ENCODE measurements around the gene AHRR.
"Not testable (repeated sequence)": the region's sequence is repeated elsewhere in the genome, so short reads cannot be mapped to it uniquely, and the experiment has no call there.

AHRR gene

DNA sequence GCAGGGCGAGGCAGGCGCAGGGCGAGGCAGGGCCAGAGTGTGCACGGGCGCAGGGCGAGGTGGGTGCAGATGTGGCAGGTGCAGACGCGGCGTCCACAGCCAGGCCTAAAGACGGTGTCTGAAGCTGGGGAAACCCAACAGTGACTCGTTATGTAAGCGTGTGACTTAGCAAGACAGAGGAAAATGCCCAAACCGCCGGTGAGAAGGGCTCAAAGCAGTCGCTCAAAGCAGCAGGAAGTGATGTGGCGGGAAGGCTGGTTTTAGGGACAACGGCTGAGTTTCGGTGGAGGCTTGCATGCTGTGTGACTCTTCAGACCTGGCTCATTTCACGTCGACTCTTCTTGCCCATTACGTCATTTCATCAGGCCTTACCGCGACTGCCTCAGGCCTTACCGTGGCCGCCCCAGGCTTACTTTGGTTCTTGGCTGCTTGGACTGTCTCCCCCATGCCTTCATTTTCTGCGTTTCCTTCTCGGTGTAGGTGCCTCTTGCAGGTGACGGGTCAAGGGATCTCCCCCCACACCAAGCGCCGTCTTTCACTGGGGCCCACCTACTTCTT lies 71.0 kb downstream of the AHRR start:
- DNase-seq (ENCODE audit: low read depth in 1 of 2, low spot score in 1 of 2) = peak; percentile 29 to 47

DNA sequence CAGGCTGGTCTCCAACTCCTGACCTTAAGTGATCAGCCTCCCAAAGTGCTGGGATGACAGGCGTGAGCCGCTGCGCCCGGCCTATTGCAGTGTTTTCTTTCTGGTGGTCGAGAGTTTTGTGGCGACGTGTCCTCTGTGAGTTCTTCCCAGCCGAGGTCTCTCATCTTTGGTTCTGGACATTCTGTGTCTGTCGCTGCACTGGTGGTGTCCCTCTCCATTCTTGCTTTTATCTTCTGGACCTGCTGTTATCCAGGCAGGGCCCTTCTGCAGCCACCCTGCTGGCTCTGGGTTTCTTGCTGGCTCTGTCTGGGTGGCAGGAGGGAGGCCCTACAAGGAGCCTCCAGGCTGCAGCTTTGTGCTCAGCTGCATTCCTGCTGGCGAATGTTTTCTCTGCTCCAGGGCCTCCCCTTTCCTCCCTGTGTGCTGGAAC lies 72.3 kb downstream of the AHRR start:
- DNase-seq (ENCODE audit: low read depth in 1 of 2, low spot score in 1 of 2) = no peak

DNA sequence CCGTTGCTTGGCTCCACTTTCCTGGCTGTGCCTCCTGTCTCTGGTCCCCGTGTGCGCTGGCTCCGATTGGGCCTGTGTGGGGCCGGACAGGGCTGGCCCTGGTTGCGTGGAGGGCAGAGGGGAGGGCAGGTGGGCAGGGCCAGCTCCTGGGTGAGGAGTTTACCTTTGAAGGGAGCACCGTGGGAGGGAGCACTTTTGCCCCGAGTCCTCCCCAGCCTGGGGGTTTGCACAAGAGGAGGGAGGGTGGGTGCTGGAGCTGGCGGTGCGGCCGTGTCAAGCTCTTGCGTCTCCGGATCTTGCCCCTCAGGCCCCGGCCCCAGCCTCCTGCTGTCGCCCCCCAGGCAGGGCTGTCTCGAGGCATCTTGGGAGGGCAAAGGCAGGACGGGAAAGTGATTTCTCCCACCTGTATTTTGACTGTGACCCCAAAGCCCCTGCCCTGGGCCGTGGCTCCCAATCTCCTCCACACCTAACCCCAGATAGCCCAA lies 73.2 kb downstream of the AHRR start:
- no peak for DNase-seq (ENCODE audit: low read depth in 1 of 2, low spot score in 1 of 2)

DNA sequence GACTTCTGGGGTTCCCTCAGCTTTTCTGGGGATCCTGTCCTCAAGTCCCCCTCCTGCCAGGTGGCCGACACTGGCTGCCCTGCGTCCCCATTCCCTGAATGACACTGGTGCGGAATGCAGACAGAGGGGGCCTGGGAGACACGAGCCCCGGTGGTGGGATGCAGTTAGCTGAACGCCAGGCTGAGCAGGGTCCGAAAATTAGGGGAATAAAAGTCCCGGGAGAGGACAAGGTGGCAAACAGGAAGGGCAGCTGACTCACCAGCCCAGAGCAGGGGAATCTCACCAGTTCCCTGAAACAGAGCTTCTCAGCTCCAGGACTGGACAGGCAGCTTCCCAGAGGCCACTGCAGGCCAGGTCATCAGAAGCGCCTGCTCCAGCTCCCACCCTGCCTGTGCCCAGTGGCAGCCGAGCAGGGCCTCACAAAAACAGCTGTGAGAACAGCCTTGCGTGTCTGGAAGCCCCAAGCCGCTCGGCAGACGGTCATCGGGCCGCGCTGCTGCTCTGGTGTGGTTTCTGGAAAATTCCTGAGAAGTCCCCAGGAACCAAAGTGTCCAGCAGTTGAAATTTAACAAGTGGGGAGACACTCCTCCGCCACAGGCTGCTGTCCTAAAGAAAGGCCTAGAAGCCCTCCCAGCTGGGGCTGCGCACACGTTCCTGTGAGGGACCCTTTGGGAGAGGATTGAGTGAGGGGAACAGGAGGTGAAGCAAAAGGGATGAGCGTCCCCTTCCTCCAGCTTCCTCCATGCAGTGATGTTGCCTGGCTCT lies 73.8 kb downstream of the AHRR start:
- no peak for DNase-seq (ENCODE audit: low read depth in 1 of 2, low spot score in 1 of 2)

DNA sequence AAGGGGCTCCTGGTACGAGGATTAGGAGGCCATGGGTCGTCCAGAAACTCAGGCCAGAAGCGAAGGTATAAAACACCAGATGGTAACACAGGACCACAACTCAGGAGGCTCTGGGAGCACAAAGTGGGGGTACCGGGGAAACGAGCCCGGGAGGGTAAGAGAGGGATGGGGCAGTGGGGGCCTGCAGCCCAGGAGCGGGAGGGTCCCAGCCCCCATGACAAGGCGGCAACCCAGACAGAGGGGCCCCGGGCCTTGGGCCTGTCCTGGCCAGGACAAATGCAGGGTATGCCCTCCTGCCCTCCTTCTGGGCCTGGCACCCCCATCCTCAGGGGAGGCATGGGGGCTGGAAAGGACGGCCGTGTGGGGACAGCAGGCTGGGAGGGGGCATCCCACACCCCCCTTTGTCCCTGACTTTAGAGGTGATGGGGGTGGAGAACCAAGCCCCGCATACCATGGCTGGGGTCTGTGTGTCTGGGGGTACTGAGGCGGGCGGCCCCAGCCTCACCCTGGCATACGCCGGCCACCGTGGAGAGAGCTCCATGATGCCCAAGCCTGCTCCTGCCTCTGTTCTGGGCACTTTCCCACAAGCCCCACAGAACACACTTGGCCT lies 74.5 kb downstream of the AHRR start:
- DNase-seq (ENCODE audit: low read depth in 1 of 2, low spot score in 1 of 2) = no peak

DNA sequence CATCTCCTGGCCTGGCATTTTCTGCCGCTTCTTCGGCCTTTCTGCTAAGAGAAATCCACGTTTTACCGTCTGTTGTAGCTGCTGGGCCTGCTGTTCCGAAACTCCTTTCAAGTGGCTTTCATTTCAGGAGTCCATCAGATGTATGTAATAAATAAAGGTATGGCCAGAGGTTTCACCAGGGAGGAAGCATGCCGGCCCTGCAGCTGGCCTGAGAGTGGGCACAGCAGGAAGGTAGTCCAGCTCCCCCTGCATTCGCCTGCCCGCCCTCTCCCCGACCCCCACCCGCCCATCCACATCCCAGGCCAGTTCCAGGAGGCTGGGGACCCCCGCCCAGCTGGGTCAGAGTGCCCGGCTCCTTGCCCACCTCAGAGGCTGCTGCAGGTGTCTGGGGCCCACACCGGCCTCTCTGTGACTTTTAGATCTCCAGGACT lies 75.0 kb downstream of the AHRR start:
- no peak for DNase-seq (ENCODE audit: low read depth in 1 of 2, low spot score in 1 of 2)

DNA sequence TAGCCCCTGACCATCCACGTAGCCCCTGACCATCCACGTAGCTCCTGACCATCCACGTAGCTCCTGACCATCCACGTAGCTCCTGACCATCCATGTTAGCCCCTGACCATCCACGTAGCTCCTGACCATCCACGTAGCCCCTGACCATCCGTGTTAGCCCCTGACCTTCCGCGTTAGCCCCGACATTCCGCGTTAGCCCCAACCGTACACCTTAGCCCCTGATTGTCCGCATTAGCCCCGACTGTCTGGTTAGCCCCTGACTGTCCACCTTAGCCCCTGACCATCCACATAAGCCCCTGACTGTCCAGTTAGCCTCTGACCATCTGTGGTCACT lies 76.6 kb downstream of the AHRR start:
- not testable (repeated sequence) for DNase-seq (ENCODE audit: low read depth in 1 of 2, low spot score in 1 of 2)

DNA sequence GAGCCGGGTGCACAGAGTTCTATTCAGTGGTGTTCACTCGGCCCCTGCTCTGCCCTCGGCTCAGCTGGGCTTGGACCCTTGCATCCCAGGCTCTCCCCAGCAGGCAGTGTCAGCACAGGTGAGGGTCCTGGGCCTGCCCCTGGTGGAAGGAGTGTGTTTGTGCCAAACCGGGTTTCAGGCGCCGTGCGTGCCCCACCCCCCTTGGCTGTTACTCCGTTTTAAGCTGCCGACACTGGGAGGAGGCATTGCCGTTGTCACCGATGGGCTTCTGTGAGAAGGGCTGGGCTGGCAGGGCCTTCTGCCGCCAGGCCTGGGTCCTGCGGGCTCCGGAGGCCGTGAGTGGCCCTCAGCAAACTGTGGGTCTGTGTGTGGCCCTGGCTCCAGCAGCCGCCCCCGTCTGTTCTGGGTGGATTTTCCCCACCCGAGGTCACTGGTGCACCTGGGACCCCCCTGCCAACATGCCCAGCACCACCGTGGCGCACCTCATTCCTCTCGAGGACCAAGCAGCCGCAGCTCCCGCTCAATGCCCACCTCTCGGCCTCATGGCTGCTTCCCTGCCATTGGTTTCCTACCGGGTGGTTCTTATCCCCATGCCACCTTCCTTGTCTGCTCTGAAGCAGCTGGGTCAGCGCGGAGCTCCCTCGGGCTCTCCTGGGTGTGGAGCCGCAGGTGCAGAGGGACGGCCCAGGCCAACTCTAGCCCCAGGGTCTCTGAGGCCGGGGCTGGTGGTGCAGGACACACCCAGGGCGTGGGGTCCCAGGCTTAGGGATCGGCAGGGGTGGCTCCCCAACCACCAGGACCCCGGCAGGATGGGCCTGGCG lies 77.2 kb downstream of the AHRR start:
- DNase-seq (ENCODE audit: low read depth in 1 of 2, low spot score in 1 of 2) = no peak

DNA sequence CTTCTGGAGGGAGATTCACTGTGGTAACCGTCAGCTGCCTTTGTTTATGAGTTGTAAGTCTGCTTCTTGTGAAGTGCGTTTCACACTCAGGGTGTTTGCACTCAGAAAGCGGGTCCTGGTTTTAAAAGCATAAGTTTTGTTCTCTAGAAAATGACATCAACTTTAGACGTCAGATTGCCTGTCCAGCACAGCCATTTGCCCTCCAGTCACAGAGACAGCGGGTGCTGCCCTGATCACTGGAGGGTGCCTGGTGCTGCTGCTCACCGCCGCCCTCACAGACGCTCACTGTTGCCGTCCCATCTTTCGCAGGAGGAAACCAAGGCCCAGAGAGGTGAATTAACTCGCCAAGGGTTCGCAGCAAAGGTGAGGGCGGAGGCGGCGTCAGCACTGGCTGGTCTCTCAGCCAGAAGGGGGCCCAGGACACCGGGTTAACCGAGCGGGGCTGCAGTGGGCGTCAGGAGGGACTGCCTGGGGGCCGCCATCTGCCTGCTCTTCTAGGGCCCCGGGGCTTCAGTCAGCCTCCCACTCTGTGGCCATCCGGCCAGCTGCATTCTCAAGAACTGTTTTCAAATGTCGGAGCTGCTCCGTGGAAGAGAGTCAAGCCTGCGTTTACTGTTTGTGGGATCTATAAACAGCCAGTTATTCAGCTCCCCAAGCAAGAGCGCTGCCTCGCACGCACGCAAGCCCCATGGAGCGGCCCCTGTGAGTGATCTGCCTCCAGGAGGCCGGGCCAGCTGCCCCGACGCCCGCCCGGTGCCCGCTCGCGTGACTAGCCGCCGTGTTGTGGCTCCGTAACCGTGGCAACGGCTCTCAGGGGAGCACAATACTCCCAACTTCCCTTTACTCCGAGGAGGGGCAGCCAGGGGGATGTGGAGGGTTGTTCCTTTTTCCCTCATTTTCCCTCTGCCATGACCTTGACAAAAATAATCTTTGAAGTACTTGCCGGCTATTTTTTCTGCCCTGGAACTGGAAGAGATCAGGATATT lies 78.1 kb downstream of the AHRR start:
- peak in 1 of 2 donors; percentile 24 for DNase-seq (ENCODE audit: low read depth in 1 of 2, low spot score in 1 of 2)

DNA sequence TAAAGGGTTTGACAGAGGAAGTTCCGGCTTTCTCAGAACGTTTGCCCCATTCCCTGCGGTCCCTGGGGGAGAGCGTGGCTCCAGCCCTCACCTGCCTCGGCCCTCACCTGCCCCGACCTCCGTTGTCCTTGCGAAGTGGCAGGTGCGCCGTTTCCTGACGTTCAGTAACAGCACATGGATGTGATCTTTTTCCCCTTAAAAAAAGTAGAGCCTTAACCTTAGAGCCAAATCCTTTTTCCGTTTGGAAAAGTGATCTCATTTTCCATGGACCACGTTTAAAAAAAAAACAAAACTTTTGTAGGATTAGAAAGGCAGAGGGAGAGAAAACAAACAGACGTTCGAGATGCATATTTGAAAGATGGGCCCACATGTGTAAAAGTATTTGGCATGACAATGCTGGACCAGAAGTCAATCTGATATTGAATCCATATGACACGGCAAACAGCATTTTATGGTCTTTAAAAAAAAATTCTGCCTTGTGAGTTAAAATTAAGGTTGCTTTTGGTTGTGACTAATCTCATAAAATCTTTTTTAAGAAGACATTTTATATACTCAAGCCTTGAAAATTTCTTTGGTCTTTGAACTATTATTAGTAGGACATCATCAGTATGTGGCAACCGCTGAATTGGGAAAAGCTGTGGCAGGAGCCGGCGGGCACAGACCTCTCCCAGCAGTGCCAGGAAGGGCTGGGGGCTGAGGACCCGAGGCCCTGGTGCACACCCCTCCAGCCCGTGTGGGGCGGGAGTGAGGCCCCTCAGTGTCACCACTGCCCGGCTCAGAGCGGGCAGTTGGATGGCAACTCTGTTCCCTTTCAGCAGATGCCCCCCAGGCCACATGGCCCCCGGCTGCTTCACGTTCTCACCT lies 79.0 kb downstream of the AHRR start:
- no peak for DNase-seq (ENCODE audit: low read depth in 1 of 2, low spot score in 1 of 2)

DNA sequence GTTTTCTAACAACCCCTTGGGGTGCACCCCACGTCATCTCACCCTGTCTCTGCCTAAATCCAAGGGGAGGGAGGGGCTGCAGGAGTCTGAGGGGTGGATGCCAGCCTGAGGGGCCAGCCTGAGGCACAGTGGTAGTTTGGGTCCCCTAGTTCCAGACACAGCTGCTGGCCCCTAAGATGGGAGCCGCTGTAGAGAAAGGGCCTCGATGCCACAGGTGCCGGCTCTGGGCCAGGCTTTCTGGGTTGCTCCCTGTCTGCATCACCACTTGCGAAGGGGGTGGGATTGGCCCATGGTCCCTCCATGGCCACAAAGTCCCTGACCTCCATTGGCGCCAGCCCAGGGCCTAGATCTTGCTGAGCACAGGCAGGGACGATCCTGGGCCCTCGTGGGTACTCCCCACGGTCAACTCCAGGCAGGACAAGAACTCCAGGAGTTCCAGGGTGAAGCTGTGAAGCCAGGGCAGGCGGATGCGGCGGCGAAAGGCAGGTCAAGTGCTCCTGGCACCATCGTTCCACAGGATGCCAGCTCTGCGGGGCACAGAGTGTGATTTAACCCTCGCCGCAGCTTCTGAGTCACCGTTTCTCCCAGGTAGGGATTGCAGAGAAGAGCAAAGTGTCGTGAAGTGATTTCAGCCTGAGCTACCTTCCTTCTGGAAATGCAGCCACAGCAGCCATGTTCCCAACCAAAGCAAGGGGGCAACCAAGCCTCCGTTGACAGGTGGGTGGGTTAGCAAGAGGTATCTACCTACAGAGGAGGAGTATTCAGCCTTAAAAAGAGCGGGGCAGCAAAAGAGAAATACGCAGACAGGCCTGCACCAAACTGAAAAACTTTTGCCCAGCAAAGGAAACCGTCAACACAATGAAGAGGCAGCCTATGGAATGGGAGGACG lies 79.9 kb downstream of the AHRR start:
- no peak for DNase-seq (ENCODE audit: low read depth in 1 of 2, low spot score in 1 of 2)

DNA sequence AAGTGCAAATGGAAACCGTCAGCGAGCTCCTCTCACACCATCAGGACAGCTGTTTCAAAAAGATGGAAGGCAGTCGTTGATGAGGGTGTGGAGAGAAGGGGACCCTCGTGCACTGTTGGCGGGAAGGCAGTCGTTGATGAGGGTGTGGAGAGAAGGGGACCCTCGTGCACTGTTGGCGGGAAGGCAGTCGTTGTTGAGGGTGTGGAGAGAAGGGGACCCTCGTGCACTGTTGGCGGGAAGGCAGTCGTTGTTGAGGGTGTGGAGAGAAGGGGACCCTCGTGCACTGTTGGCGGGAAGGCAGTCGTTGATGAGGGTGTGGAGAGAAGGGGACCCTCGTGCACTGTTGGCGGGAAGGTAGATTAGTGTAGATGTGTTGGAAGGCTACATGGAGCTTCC lies 80.7 kb downstream of the AHRR start:
- DNase-seq (ENCODE audit: low read depth in 1 of 2, low spot score in 1 of 2) = not testable (repeated sequence)

DNA sequence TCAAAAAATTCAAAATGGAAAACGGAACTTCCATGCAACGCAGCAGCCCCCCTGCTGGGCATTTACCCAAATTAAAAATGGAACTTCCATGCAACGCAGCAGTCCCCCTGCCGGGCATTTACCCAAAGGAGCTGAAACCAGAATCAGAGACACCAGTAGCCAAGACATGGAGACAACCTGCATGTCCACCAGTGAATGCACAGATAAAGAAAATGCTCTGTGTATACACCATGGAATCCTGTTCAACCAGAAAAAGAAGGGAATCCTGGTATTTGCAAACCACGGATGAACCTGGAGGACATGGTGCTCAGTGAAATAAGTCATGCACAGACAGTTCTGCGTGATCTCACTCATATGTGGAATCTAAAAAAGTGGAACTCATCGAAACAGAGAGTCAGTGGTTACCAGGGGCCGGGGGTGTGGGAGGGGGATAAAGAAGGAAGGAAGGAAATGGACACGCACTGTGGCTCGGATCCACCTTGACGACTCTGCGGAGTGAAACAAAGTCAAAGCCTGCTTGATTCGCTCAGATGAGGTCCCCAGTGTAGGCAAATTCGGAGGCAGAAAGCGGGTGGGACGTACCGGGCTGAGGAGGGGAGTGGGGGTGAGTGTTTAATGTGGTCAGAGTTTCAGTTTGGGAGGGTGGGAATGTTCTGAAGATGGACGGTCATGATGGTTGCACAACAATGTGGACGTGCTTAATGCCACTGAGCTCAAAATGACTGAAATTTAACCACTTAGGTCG lies 81.3 kb downstream of the AHRR start:
- no peak for DNase-seq (ENCODE audit: low read depth in 1 of 2, low spot score in 1 of 2)

DNA sequence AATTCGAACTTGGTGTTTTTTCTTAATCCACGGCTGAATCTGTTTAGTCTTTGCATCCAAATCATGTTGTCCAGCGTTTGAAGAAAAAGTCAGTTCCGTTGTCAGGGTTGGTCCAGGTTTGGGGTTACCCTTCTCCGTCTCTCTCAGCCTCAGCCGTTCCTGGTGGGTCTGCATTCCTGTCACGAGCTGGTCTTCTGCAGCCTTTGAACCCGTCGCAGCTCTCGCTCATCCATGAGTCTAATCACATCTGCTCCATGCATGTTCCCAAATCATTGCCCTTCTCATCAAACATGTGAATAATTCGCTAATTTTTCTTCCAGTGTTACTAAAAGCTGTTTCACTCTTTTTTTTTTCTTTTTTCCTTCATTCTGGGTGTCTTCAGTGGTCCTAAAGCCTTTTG lies 82.5 kb downstream of the AHRR start:
- DNase-seq (ENCODE audit: low read depth in 1 of 2, low spot score in 1 of 2) = no peak

DNA sequence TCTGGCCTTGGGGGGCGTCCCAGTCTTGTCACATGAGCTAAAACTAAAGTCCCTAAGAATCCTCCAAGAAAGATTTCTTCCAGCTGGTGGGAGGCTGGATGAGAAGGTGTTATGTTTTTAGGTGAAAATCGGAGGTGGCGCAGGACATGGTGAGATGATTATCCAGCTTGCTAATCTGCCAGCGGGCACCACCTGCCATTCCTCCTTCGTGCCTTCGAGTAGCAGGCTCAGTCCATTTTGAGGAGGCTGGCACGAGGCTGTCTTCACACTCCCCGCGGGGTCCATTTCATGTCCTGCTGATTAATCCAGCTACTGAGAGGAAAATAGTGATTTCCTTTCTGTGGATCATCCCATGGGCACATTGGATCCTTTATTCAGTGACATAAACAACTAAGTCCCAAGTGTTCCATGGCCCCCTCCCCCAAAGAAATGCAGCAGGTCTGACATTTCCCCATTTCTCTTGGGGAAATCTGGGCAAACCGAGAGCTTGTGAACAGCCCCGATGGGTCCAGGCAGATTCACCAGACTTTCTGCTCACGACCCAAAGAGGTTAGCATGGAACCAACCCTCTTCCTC lies 83.2 kb downstream of the AHRR start:
- no peak for DNase-seq (ENCODE audit: low read depth in 1 of 2, low spot score in 1 of 2)

DNA sequence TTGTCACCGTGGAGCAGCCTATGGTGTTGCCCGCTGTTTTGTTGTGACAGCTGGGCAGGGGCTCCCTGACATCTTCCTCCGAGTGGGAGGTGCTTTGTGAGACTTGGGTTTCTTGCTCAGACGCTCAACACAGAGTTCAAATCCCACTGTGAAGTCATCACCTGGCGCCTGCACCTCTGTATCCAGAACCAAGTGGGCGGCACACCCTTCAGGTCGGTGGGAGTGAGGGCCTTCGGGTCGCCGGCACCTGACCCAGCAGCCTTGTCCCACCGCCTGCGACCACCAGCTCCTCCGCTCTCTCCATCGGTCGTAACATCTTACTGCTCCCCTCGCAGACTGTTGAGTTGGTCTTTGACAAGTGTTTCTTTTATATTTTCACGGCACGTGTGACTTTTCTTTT lies 83.9 kb downstream of the AHRR start:
- DNase-seq (ENCODE audit: low read depth in 1 of 2, low spot score in 1 of 2) = no peak

DNA sequence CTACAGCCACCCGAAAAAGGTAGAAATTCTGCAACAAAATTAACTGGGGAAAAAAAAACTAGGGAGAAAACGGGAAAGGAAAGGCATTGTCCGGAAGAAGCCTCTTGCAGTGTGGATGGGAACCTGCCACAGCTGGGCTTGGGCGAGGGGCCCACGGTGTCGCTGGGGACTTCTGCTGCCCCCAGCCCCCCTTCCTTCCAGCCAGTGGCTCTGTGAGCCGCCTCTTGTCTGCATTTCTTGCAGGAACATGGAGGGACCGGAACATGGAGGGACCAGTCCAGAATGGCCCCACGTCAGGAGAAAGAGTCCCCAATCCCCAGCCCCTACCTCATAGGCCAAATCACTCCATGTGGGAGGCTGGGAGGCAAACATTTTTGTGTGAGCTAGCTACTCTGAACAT lies 84.5 kb downstream of the AHRR start:
- no peak for DNase-seq (ENCODE audit: low read depth in 1 of 2, low spot score in 1 of 2)

DNA sequence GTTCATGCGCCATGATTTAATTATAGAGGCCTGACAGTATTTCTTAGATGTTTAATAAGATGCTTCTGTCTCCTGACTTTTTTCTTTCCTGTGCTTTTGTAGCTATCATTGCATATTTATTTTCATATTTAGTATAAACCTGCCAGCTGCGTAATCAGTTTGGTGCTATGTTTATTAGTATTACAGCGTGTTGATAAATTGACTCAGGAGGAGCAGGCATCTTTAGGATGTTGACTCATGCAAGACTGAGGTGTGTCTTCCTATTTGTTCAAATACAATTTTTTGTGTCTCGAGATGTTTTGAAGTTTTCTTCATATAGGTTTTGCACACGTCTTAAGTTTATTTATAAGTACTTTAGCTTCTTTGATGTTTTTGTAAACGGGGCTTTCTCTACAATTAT lies 85.5 kb downstream of the AHRR start:
- no peak for DNase-seq (ENCODE audit: low read depth in 1 of 2, low spot score in 1 of 2)
